Left ventricle myocardium inferior (tissue), 1 donor: Measurements from ENCODE around the gene MED19. TPM values are rescaled to one million over a fixed set of nuclear protein-coding genes. Genes with fewer than 3 reads are reported as not detected.

Experiments used
- DNase-seq: peaks from one replicate; pipeline ENCODE4 v3.0.0-alpha.2; 2020
- H3K27ac ChIP-seq: fragments of 200-600 bp; replicated peaks from 2 replicates; pipeline ENCODE4 v1.8.0; 2021
- H3K27me3 ChIP-seq: fragments of 200-600 bp; 2 replicates; pipeline ENCODE4 v1.8.0; 2021; ENCODE audit warnings: low read depth
- H3K36me3 ChIP-seq: fragments of 200-600 bp; 2 replicates; pipeline ENCODE4 v1.8.0; 2021
- H3K4me1 ChIP-seq: fragments of 200-600 bp; 2 replicates; pipeline ENCODE4 v1.8.0; 2021
- H3K4me3 ChIP-seq: fragments of 200-600 bp; 2 replicates; pipeline ENCODE4 v1.8.0; 2021; ENCODE audit warnings: mild to moderate bottlenecking, moderate library complexity
- H3K9me3 ChIP-seq: fragments of 200-600 bp; replicated peaks from 2 replicates; pipeline ENCODE4 v1.8.0; 2021
- CTCF ChIP-seq: fragments of 200-600 bp; IDR thresholded peaks from 2 replicates; pipeline ENCODE4 v1.8.0; 2021; ENCODE audit warnings: antibody characterized with exemption, mild to moderate bottlenecking, borderline replicate concordance
- intact Hi-C: fragments of 100-400 bp; cut with micrococcal nuclease; formaldehyde crosslinking; loops from one replicate; pipeline ENCODE4 v1.11.0; 2022
- total RNA-seq: library from RNA; stranded (reverse); fragmentation: NEBNext Ultra II Directional; extraction: Animal tissue kit (Norgen Biotek cat#: 25700); gene quantifications from one replicate; pipeline ENCODE4 v1.2.1, GENCODE V29; 2021
- donor health status: DM: no; HTN: yes; CAD: no; lungs with severe emphysema.

The MED19 gene
- total RNA-seq, 1 donor from 2014 or later, result 9.4 TPM

- no peak for TF ChIP-seq CTCF
- Histone ChIP-seq H3K27me3 (no peaks in the 10 kb centered on the region), H3K4me3 (peak overlapping the region; percentile 96), H3K36me3 (peaks cover 15% of the 10 kb centered on the region), H3K27ac (peak overlapping the region; percentile 99), H3K9me3 (no peaks in the 10 kb centered on the region), H3K4me1 (peaks cover 50% of the 10 kb centered on the region)
- intact Hi-C loops, result no loop called here
- DNase-seq, result peak; percentile 96
These were observed 44.8 kb downstream of the MED19 start for GRCh38 chr11:57667117-57667735.

- no peaks in the 10 kb centered on the region for H3K27me3 ChIP-seq
- H3K4me3 ChIP-seq, result no peak overlapping the region
- H3K36me3 ChIP-seq, result peaks cover 42% of the 10 kb centered on the region
- intact Hi-C loops, result no loop called here
- no peak for TF ChIP-seq CTCF
- no peaks in the 10 kb centered on the region for H3K9me3 ChIP-seq
- no peak for DNase-seq
- no peak overlapping the region for H3K27ac ChIP-seq
- H3K4me1 ChIP-seq, result peaks cover 24% of the 10 kb centered on the region
These were observed 48.0 kb downstream of the MED19 start for GRCh38 chr11:57663975-57664374.

- no peak overlapping the region for H3K27ac ChIP-seq
- no peak for TF ChIP-seq CTCF
- peaks cover 42% of the 10 kb centered on the region for H3K36me3 ChIP-seq
- H3K4me3 ChIP-seq, result no peak overlapping the region
- H3K27me3 ChIP-seq, result no peaks in the 10 kb centered on the region
- DNase-seq, result no peak
- peaks cover 24% of the 10 kb centered on the region for H3K4me1 ChIP-seq
- intact Hi-C loops, result no loop called here
- no peaks in the 10 kb centered on the region for H3K9me3 ChIP-seq
These were observed 49.1 kb downstream of the MED19 start for GRCh38 chr11:57662893-57663292.

- Histone ChIP-seq H3K27ac (no peak overlapping the region), H3K9me3 (no peaks in the 10 kb centered on the region), H3K27me3 (no peaks in the 10 kb centered on the region), H3K4me1 (peaks cover 23% of the 10 kb centered on the region), H3K36me3 (peaks cover 42% of the 10 kb centered on the region), H3K4me3 (no peak overlapping the region)
- no peak for TF ChIP-seq CTCF
- intact Hi-C loops, result no loop called here
- no peak for DNase-seq
These were observed 52.3 kb downstream of the MED19 start for GRCh38 chr11:57659669-57660068.

GRCh38 chr11:57658023-57658361, 54.0 kb downstream of the MED19 start:
- H3K9me3 ChIP-seq, result no peaks in the 10 kb centered on the region
- H3K27me3 ChIP-seq, result no peaks in the 10 kb centered on the region
- intact Hi-C loops, result no loop called here
- no peak for DNase-seq
- H3K4me1 ChIP-seq, result peaks cover 23% of the 10 kb centered on the region
- H3K4me3 ChIP-seq, result peak overlapping the region; percentile 83
- peak overlapping the region; percentile 92 for H3K27ac ChIP-seq
- peaks cover 39% of the 10 kb centered on the region for H3K36me3 ChIP-seq
- TF ChIP-seq CTCF, result no peak
